ENCODE results near the gene OR51E1.

OR51E1 gene

GRCh38 chr11:4643682-4644081 is at the start of gene OR51E1:
TSS of gene OR51E1 (plus strand) at chr11:4643982. CDS start at chr11:4652527, 8,545 bp downstream.
- TF ChIP-seq, protein P1, sequence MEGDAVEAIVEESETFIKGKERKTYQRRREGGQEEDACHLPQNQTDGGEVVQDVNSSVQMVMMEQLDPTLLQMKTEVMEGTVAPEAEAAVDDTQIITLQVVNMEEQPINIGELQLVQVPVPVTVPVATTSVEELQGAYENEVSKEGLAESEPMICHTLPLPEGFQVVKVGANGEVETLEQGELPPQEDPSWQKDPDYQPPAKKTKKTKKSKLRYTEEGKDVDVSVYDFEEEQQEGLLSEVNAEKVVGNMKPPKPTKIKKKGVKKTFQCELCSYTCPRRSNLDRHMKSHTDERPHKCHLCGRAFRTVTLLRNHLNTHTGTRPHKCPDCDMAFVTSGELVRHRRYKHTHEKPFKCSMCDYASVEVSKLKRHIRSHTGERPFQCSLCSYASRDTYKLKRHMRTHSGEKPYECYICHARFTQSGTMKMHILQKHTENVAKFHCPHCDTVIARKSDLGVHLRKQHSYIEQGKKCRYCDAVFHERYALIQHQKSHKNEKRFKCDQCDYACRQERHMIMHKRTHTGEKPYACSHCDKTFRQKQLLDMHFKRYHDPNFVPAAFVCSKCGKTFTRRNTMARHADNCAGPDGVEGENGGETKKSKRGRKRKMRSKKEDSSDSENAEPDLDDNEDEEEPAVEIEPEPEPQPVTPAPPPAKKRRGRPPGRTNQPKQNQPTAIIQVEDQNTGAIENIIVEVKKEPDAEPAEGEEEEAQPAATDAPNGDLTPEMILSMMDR (IDR thresholded peaks at IDR 0.05; ENCODE audit: low read depth, low read length, missing control alignments): no peak

GRCh38 chr11:4605057-4605456 is 38.7 kb upstream of the OR51E1 start:
- in situ Hi-C loops (cut with HindIII; ENCODE audit: low sequenced_read_pairs): no loop called here
- DNase-seq (ENCODE audit: low read depth): no peak
- TF ChIP-seq, protein P1 (IDR thresholded peaks at IDR 0.05; ENCODE audit: low read depth, low read length, missing control alignments): no peak
- no peak overlapping the region for H3K4me3 ChIP-seq (ENCODE audit: low read depth, low read length)

More at GRCh38 chr11:4643682-4644081, at the start of gene OR51E1:
- no peak for DNase-seq (ENCODE audit: low read depth)
- H3K4me3 ChIP-seq (ENCODE audit: low read depth, low read length): no peak within 1 kb of the TSS
- in situ Hi-C loops (cut with HindIII; ENCODE audit: low sequenced_read_pairs): no loop called here

DNA sequence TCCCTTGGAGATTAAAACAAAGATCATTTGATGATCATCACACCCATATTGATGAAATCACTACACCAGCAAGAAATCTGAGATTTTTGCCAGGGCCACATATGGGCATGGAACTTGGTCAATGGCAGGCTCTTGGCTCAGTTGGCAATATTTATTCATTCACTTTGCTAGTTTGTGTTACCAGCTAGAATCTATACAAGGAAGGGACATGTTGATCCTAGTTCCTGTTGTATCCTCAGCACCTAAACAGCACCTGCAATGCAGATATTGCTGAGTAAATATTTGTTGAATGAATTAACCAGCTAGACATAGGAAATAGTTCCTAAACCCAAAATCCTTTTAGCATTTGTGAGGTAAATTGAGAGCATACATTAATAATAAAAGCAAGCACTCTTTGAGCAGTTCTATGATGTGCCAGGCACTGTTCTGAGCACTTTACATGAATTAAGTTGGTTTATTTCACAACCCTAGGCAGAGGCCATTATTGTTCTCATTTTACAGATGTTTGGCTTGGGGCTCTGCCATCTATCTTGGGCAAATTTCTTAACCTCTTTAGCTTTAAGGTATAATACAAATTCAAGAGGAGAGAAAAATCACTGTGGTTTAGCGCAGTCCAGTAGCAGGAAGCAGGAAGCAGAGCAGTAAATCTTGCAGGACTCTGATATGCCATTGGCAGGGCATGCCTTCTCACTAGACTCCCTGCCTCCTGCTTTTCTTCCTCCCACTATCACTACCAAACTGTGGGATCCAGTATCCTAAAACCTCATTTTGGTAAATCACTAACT is 37.4 kb upstream of the OR51E1 start:
- DNase-seq (ENCODE audit: low read depth): peak; percentile 5
- in situ Hi-C loops (cut with HindIII; ENCODE audit: low sequenced_read_pairs): no loop called here
- TF ChIP-seq, protein P1 (IDR thresholded peaks at IDR 0.05; ENCODE audit: low read depth, low read length, missing control alignments): no peak
- peak overlapping the region; percentile 69 for H3K4me3 ChIP-seq (ENCODE audit: low read depth, low read length)

GRCh38 chr11:4607096-4607495 is 36.7 kb upstream of the OR51E1 start:
- no peak for DNase-seq (ENCODE audit: low read depth)
- peak overlapping the region; percentile 69 for H3K4me3 ChIP-seq (ENCODE audit: low read depth, low read length)
- TF ChIP-seq, protein P1 (IDR thresholded peaks at IDR 0.05; ENCODE audit: low read depth, low read length, missing control alignments): no peak
- in situ Hi-C loops (cut with HindIII; ENCODE audit: low sequenced_read_pairs): no loop called here

- in situ Hi-C loops (cut with HindIII; ENCODE audit: low sequenced_read_pairs): no loop called here
- peak; percentile 90 for DNase-seq (ENCODE audit: low read depth)
- TF ChIP-seq, protein P1 (IDR thresholded peaks at IDR 0.05; ENCODE audit: low read depth, low read length, missing control alignments): no peak
- peak within 1 kb of the TSS; percentile 69 for H3K4me3 ChIP-seq (ENCODE audit: low read depth, low read length)
Measured at GRCh38 chr11:4607781-4608666, 35.8 kb upstream of the OR51E1 start, which contains the start of gene TRIM68. TSS of gene TRIM68 (minus strand) at chr11:4608231. CDS start at chr11:4605504, 2,727 bp downstream.

DNA sequence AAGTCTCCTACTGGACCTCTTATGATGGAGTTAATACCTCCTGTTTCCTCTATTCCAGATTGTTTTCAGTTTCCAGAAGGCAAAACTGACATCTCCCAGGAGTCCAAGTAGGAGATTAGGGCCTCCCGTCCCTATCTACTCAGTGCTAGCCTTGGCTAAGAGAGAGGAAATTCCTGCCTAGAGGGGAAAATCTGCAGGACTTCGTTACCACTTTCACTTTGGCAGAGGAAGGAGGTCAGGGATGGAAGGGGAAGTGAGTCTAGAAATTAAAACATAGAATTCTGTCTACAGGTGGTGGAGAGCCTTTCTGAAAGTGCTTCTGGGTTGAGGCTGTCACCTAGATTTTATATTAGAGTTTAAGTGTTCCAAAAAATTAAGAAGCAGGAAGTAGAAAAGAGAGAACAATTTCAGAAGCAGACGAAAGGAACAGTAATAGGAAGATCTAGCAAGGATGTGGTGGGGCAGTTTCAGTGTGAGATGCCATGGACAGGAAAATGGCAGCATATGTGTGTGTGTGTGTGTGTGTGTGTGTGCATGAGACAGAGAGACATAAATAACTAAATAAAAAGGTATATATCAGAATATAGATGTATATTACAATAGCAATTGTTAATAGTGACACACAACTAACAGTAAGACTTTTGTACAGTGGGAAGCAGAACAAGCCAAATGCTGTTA is 33.4 kb upstream of the OR51E1 start:
- in situ Hi-C loops (cut with HindIII; ENCODE audit: low sequenced_read_pairs): no loop called here
- no peak overlapping the region for H3K4me3 ChIP-seq (ENCODE audit: low read depth, low read length)
- DNase-seq (ENCODE audit: low read depth): no peak
- TF ChIP-seq, protein P1 (IDR thresholded peaks at IDR 0.05; ENCODE audit: low read depth, low read length, missing control alignments): no peak
